Measurements from ENCODE around the gene MTCP1. TPM values are rescaled to one million over a fixed set of nuclear protein-coding genes. Genes with fewer than 3 reads are reported as not detected.

Gene MTCP1
- total and polyA plus RNA-seq, 10 of the 15 experiments (the other 5 are each of a cell fraction or from before 2014, with no cell fraction given): 16.6 to 74.0 (median 30.9) TPM

DNA sequence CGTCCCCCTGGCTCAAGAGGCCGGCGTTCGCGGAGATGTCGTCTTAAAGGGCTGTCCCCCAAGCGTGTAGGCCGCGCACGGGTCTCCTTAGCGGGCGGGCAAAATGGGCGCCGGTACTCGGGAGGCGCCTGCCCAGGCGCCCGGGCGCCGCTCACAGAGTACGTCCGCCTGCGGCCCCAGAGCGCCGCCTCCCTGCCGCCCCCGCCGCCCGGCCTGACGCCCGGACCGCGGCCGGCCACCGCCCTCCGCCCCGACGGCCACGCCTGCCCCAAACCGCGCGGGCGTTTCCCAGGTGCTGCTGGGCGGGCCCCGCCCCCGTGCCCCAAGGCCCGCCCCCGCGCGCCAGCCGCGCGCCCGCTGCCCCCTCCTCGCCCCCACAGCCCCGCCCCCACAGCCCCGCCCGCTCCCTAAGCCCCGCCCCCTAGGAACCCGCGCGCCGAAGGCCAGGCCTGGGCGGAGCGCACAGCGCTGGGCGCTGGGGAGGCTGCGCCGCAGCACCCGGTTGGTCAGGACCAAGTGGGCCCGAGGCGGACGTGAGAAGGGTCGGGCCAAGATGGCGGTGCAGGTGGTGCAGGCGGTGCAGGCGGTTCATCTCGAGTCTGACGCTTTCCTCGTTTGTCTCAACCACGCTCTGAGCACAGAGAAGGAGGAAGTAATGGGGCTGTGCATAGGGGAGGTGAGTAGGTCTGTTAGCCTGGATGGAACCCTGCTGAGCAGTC, at the start of gene MTCP1, which contains the start of the genes BRCC3 and CMC4 (continued):
- TF ChIP-seq, protein P1, sequence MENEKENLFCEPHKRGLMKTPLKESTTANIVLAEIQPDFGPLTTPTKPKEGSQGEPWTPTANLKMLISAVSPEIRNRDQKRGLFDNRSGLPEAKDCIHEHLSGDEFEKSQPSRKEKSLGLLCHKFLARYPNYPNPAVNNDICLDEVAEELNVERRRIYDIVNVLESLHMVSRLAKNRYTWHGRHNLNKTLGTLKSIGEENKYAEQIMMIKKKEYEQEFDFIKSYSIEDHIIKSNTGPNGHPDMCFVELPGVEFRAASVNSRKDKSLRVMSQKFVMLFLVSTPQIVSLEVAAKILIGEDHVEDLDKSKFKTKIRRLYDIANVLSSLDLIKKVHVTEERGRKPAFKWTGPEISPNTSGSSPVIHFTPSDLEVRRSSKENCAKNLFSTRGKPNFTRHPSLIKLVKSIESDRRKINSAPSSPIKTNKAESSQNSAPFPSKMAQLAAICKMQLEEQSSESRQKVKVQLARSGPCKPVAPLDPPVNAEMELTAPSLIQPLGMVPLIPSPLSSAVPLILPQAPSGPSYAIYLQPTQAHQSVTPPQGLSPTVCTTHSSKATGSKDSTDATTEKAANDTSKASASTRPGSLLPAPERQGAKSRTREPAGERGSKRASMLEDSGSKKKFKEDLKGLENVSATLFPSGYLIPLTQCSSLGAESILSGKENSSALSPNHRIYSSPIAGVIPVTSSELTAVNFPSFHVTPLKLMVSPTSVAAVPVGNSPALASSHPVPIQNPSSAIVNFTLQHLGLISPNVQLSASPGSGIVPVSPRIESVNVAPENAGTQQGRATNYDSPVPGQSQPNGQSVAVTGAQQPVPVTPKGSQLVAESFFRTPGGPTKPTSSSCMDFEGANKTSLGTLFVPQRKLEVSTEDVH (IDR thresholded peaks at IDR 0.05; ENCODE audit: low read depth, partially characterized antibody): no peak
- TF ChIP-seq ZBED1 (IDR thresholded peaks at IDR 0.05; ENCODE audit: borderline replicate concordance) (no peak), SMC3 (IDR thresholded peaks at IDR 0.05; ENCODE audit: borderline replicate concordance, low read length) (no peak), PAX8 (IDR thresholded peaks at IDR 0.05) (no peak), BACH1 (IDR thresholded peaks at IDR 0.05; ENCODE audit: borderline replicate concordance) (0 out of 2 replicates have a peak, but pooled peaks have one; percentile 10), ESRRA (IDR thresholded peaks at IDR 0.05; ENCODE audit: low read length) (no peak), EP300 (IDR thresholded peaks at IDR 0.05; ENCODE audit: borderline replicate concordance in 1 of 2, control insufficient read depth in 1 of 2, low read depth in 2 of 2, low read length in 2 of 2) (no peak), STAT1 (conservative IDR thresholded peaks at IDR 0.05) (no peak), RBBP5 (conservative IDR thresholded peaks at IDR 0.05) (no peak), PAX5 (IDR thresholded peaks at IDR 0.05; ENCODE audit: borderline replicate concordance, low read depth, low read length) (no peak), JUND (IDR thresholded peaks at IDR 0.05; ENCODE audit: low read depth, low read length) (no peak)
- TF ChIP-seq, protein P2, sequence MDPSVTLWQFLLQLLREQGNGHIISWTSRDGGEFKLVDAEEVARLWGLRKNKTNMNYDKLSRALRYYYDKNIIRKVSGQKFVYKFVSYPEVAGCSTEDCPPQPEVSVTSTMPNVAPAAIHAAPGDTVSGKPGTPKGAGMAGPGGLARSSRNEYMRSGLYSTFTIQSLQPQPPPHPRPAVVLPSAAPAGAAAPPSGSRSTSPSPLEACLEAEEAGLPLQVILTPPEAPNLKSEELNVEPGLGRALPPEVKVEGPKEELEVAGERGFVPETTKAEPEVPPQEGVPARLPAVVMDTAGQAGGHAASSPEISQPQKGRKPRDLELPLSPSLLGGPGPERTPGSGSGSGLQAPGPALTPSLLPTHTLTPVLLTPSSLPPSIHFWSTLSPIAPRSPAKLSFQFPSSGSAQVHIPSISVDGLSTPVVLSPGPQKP (IDR thresholded peaks at IDR 0.05; ENCODE audit: low read depth, low read length): no peak
- TF ChIP-seq, protein P3, sequence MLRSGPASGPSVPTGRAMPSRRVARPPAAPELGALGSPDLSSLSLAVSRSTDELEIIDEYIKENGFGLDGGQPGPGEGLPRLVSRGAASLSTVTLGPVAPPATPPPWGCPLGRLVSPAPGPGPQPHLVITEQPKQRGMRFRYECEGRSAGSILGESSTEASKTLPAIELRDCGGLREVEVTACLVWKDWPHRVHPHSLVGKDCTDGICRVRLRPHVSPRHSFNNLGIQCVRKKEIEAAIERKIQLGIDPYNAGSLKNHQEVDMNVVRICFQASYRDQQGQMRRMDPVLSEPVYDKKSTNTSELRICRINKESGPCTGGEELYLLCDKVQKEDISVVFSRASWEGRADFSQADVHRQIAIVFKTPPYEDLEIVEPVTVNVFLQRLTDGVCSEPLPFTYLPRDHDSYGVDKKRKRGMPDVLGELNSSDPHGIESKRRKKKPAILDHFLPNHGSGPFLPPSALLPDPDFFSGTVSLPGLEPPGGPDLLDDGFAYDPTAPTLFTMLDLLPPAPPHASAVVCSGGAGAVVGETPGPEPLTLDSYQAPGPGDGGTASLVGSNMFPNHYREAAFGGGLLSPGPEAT (IDR thresholded peaks at IDR 0.05; ENCODE audit: low read depth): peak; percentile 27; the same call in 1 of the 2 replicates

Data from GM12878 (cell line).